Measurements from ENCODE around the gene PRR5. TPM values are rescaled to one million over a fixed set of nuclear protein-coding genes. Genes with fewer than 3 reads are reported as not detected.

The PRR5 gene
- total and polyA plus RNA-seq, 2 of the 13 experiments (the other 11 are each of a cell fraction or from before 2014, with no cell fraction given): 11.6 to 27.5 TPM

- 0 out of 2 replicates have a peak, but pooled peaks have one; percentile 34 for TF ChIP-seq ZBTB34 (CRISPR knock-in tag; IDR thresholded peaks at IDR 0.05)
- TF ChIP-seq HNRNPLL (IDR thresholded peaks at IDR 0.05; ENCODE audit: low read depth, low read length, poor library complexity, severe bottlenecking): peak; percentile 46
- TF ChIP-seq RBFOX2 (IDR thresholded peaks at IDR 0.05; ENCODE audit: low read depth, low read length): no peak
- peak; percentile 81; the same call in 1 of the 2 replicates for TF ChIP-seq ZNF691 (CRISPR knock-in tag; IDR thresholded peaks at IDR 0.05; ENCODE audit: borderline replicate concordance, low read depth)
- TF ChIP-seq HDAC1 (CRISPR knock-in tag; IDR thresholded peaks at IDR 0.05): peak; percentile 65
- no peak for TF ChIP-seq ZNF34 (CRISPR knock-in tag; IDR thresholded peaks at IDR 0.05; ENCODE audit: borderline replicate concordance)
- no peak for TF ChIP-seq ZNF670 (CRISPR knock-in tag; IDR thresholded peaks at IDR 0.05; ENCODE audit: borderline replicate concordance)
- TF ChIP-seq BRCA1 (CRISPR knock-in tag; IDR thresholded peaks at IDR 0.05): no peak
- peak; percentile 38; the same call in 1 of the 2 replicates for TF ChIP-seq ZNF772 (CRISPR knock-in tag; IDR thresholded peaks at IDR 0.05)
- TF ChIP-seq THRA (CRISPR knock-in tag; IDR thresholded peaks at IDR 0.05; ENCODE audit: borderline replicate concordance): peak; percentile 49; the same call in 1 of the 2 replicates
- no peak for TF ChIP-seq BRD4 (CRISPR knock-in tag; IDR thresholded peaks at IDR 0.05)
- peak; percentile 32; the same call in 1 of the 2 replicates for TF ChIP-seq HIC2 (CRISPR knock-in tag; IDR thresholded peaks at IDR 0.05; ENCODE audit: low read depth)
- 0 out of 2 replicates have a peak, but pooled peaks have one; percentile 50 for TF ChIP-seq YEATS2 (CRISPR knock-in tag; IDR thresholded peaks at IDR 0.05; ENCODE audit: borderline replicate concordance)
- peak; percentile 72 for TF ChIP-seq SMC3 (IDR thresholded peaks at IDR 0.05; ENCODE audit: low read length)
- TF ChIP-seq ZBTB4 (CRISPR knock-in tag; IDR thresholded peaks at IDR 0.05; ENCODE audit: borderline replicate concordance): peak; percentile 67; the same call in 1 of the 2 replicates
These were observed 17.3 kb upstream of the PRR5 start (continued) for GRCh38 chr22:44684506-44685383.
